ENCODE data around the gene GDPD3.

DNA sequence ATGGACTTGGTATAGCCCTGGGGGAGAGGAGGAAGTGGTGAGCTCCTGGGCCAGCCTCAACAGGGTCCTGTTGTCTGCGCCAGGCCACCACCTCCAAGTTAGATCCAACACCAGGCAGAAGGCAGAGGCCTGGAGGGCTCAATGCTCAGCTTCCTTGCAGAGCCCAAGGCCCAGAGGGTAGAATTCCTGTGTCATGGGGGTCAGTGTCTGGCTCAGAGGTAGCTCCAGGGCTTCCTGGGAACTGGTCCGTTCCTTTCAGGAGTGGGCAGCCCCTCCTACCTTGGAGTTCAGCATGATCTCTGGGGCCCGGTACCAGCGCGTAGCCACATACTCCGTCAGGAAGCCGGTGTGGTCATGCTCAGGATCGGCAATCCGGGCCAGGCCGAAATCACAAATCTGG is 4.4 kb upstream of the GDPD3 start:
- TF ChIP-seq ATF7 (IDR thresholded peaks at IDR 0.05; ENCODE audit: low read depth) = no peak
- TF ChIP-seq, protein P1, sequence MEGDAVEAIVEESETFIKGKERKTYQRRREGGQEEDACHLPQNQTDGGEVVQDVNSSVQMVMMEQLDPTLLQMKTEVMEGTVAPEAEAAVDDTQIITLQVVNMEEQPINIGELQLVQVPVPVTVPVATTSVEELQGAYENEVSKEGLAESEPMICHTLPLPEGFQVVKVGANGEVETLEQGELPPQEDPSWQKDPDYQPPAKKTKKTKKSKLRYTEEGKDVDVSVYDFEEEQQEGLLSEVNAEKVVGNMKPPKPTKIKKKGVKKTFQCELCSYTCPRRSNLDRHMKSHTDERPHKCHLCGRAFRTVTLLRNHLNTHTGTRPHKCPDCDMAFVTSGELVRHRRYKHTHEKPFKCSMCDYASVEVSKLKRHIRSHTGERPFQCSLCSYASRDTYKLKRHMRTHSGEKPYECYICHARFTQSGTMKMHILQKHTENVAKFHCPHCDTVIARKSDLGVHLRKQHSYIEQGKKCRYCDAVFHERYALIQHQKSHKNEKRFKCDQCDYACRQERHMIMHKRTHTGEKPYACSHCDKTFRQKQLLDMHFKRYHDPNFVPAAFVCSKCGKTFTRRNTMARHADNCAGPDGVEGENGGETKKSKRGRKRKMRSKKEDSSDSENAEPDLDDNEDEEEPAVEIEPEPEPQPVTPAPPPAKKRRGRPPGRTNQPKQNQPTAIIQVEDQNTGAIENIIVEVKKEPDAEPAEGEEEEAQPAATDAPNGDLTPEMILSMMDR (IDR thresholded peaks at IDR 0.05 in 2 of 3, conservative IDR thresholded peaks at IDR 0.05 in 1 of 3; ENCODE audit: control insufficient read depth in 2 of 3, extremely low read depth in 1 of 3, insufficient read depth in 1 of 3, low read depth in 3 of 3, low read length in 3 of 3) = no peak
- TF ChIP-seq, protein P2, sequence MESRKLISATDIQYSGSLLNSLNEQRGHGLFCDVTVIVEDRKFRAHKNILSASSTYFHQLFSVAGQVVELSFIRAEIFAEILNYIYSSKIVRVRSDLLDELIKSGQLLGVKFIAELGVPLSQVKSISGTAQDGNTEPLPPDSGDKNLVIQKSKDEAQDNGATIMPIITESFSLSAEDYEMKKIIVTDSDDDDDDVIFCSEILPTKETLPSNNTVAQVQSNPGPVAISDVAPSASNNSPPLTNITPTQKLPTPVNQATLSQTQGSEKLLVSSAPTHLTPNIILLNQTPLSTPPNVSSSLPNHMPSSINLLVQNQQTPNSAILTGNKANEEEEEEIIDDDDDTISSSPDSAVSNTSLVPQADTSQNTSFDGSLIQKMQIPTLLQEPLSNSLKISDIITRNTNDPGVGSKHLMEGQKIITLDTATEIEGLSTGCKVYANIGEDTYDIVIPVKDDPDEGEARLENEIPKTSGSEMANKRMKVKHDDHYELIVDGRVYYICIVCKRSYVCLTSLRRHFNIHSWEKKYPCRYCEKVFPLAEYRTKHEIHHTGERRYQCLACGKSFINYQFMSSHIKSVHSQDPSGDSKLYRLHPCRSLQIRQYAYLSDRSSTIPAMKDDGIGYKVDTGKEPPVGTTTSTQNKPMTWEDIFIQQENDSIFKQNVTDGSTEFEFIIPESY (IDR thresholded peaks at IDR 0.05) = no peak
- no peak for TF ChIP-seq POLR2A (IDR thresholded peaks at IDR 0.05; ENCODE audit: low read depth, low read length)
- no peak for TF ChIP-seq POLR2AphosphoS2 (IDR thresholded peaks at IDR 0.05; ENCODE audit: low read depth, low read length)
- TF ChIP-seq, protein P3, sequence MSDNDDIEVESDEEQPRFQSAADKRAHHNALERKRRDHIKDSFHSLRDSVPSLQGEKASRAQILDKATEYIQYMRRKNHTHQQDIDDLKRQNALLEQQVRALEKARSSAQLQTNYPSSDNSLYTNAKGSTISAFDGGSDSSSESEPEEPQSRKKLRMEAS (IDR thresholded peaks at IDR 0.05; ENCODE audit: low read depth, low read length) = no peak
- TF ChIP-seq CEBPB (IDR thresholded peaks at IDR 0.05; ENCODE audit: borderline replicate concordance in 1 of 2, low read depth in 2 of 2, low read length in 2 of 2) = no peak
